HepG2 (cell line): ENCODE data around the gene SFXN1. TPM values are rescaled to one million over a fixed set of nuclear protein-coding genes. Genes with fewer than 3 reads are reported as not detected.

ENCODE experiments used
- ATAC-seq: fragments of 200-7000 bp; cut with Tn5 transposase; 3 replicates; pipeline ENCODE4 v1.9.1; 2020; ENCODE audit warnings: mild to moderate bottlenecking, moderate library complexity
- BruUV-seq: library from RNA; stranded (reverse); fragments of 400-500 nt; replicated peaks from 2 replicates; lab custom pipeline; 2021; lab: Mats Ljungman, UMichigan
- CTCF ChIA-PET: fragments of 300-600 bp; formaldehyde crosslinking; extraction: SDS; loops from one replicate; lab custom pipeline; 2021; ENCODE audit warnings: low total read pairs, inconsistent platforms, low intra/inter-chr PET ratio; lab: Yijun Ruan, JAX
- POLR2A ChIA-PET: fragments of 350-600 bp; sonication (Branson Sonifier 250); formaldehyde crosslinking; loops from one replicate; lab custom pipeline; 2020; ENCODE audit warnings: antibody characterized with exemption, inconsistent platforms; lab: Yijun Ruan, JAX
- DNase-seq: peaks from one replicate; pipeline ENCODE4 v3.0.0-alpha.2; 2015; ENCODE audit warnings: low spot score
- FAIRE-seq: peaks from 3 replicates; lab custom pipeline; 2011; peaks lifted over from hg19 to GRCh38; lab: Jason Lieb, UNC
- H2AFZ ChIP-seq: one replicate; pipeline ENCODE4 v1.6.1; 2011; ENCODE audit warnings: low read length, inconsistent platforms
- H3K27ac ChIP-seq: fragments of 300-600 bp; 3 replicates; pipeline ENCODE4 v1.8.0; 2011; ENCODE audit warnings: mixed run types, mild to moderate bottlenecking, mixed read lengths, low read length, inconsistent platforms; ENCODE audit not compliant: insufficient read depth; ENCODE audit errors: extremely low read length
- H3K27me3 ChIP-seq, 2 experiments: fragments of 200-600 bp in 1 of 2; 2 replicates in 1 of 2; 3 replicates in 1 of 2; pipeline versions ENCODE4 v1.6.0 to v1.8.0; 2011; ENCODE audit warnings: low read length in 2 of 2, mild to moderate bottlenecking in 2 of 2, moderate library complexity in 2 of 2, inconsistent platforms in 1 of 2; ENCODE audit not compliant: insufficient read depth in 2 of 2, control insufficient read depth in 1 of 2
- H3K36me3 ChIP-seq, 2 experiments: fragments of 200-600 bp in 1 of 2; replicated peaks in 1 of 2; 2 replicates in 1 of 2; 3 replicates in 1 of 2; pipeline versions ENCODE4 v1.5.1 to v1.8.0; 2011; ENCODE audit warnings: low read length in 2 of 2, inconsistent platforms in 1 of 2; ENCODE audit not compliant: insufficient read depth in 2 of 2, control insufficient read depth in 1 of 2
- H3K4me1 ChIP-seq: 2 replicates; pipeline ENCODE4 v1.5.1; 2012; ENCODE audit warnings: low read length, inconsistent platforms; ENCODE audit not compliant: insufficient read depth
- H3K4me2 ChIP-seq: 2 replicates; pipeline ENCODE4 v1.6.0; 2011; ENCODE audit warnings: low read depth, low read length, inconsistent platforms
- H3K4me3 ChIP-seq, 3 experiments: fragments of 200-600 bp in 1 of 3; sonication (generic), shearing (Covaris generic) in 1 of 3; replicated peaks in 1 of 3; 2 replicates each; pipeline ENCODE4 v1.5.1; 2011 to 2016; ENCODE audit warnings: low read length in 3 of 3, inconsistent platforms in 2 of 3, low read depth in 2 of 3, mild to moderate bottlenecking in 2 of 3, control low read depth in 1 of 3, mixed read lengths in 1 of 3; ENCODE audit not compliant: insufficient read depth in 1 of 3
- H3K79me2 ChIP-seq: one replicate; pipeline ENCODE4 v1.6.1; 2011; ENCODE audit warnings: low read length, inconsistent platforms; ENCODE audit not compliant: insufficient read depth
- H3K9ac ChIP-seq: 2 replicates; pipeline ENCODE4 v1.6.0; 2011; ENCODE audit warnings: mild to moderate bottlenecking, low read depth, low read length, inconsistent platforms; ENCODE audit not compliant: insufficient read depth
- H3K9me3 ChIP-seq: 2 replicates; pipeline ENCODE4 v1.5.1; 2012; ENCODE audit warnings: mild to moderate bottlenecking, low read length
- H4K20me1 ChIP-seq: 2 replicates; pipeline ENCODE4 v1.6.0; 2011; ENCODE audit warnings: inconsistent platforms, mild to moderate bottlenecking, low read length, moderate library complexity; ENCODE audit not compliant: insufficient read depth
- LCORL ChIP-seq, 2 experiments: fragments of 450-650 bp in 1 of 2; sonication (generic) in 1 of 2; formaldehyde crosslinking in 1 of 2; IDR thresholded peaks; 2 replicates each; pipeline versions ENCODE4 v1.5.0 to v1.6.1; 2017 to 2020; ENCODE audit warnings: antibody characterized with exemption in 1 of 2, missing genetic modification reagents in 1 of 2
- NFKB2 ChIP-seq: sonication (generic); formaldehyde crosslinking; IDR thresholded peaks from 2 replicates; pipeline ENCODE4 v1.4.0; 2020; ENCODE audit warnings: missing genetic modification reagents, borderline replicate concordance
- RBFOX2 ChIP-seq: fragments of 200-400 bp; formaldehyde crosslinking; IDR thresholded peaks from 2 replicates; pipeline ENCODE4 v1.6.1; 2017; ENCODE audit warnings: low read depth, mild to moderate bottlenecking, low read length
- SOX13 ChIP-seq, 3 experiments: fragments of 450-650 bp in 1 of 3; sonication (generic) in 1 of 3; formaldehyde crosslinking in 1 of 3; IDR thresholded peaks in 2 of 3; conservative IDR thresholded peaks in 1 of 3; 2 replicates each; pipeline versions ENCODE4 v1.5.0 to v1.6.1; 2016 to 2020; ENCODE audit warnings: antibody characterized with exemption in 1 of 3, mild to moderate bottlenecking in 1 of 3, missing compliant biosample characterization in 1 of 3, missing genetic modification reagents in 1 of 3, moderate library complexity in 1 of 3
- ZFP91 ChIP-seq: sonication (generic); formaldehyde crosslinking; IDR thresholded peaks from 2 replicates; pipeline ENCODE4 v1.9.0; 2022; ENCODE audit warnings: missing genetic modification reagents, mild to moderate bottlenecking, borderline replicate concordance
- ZNF605 ChIP-seq: sonication (generic); formaldehyde crosslinking; IDR thresholded peaks from 2 replicates; pipeline ENCODE4 v1.8.0; 2022; ENCODE audit warnings: mild to moderate bottlenecking, missing genetic modification reagents
- WGBS: methylation state at CpG from one replicate; pipeline ENCODE4 v1.1.6; 2017; ENCODE audit warnings: low lambda C conversion rate; 5-methylcytosine and 5-hydroxymethylcytosine counted together
- in situ Hi-C: cut with HindIII; loops from 2 replicates; pipeline ENCODE4 v1.10.0; 2017; ENCODE audit warnings: low pct_unique_long_range_greater_than_20kb; ENCODE audit not compliant: extremely low pct_ligation_motif_present
- intact Hi-C: fragments of 100-400 bp; cut with micrococcal nuclease; formaldehyde crosslinking; loops from one replicate; pipeline ENCODE4 v1.10.0; 2022; ENCODE audit not compliant: unreplicated experiment
- polyA plus RNA-seq, 8 experiments: library from polyadenylated mRNA; depleted of rRNA in 3 of 8; stranded (reverse) in 7 of 8; unstranded in 1 of 8; fragments of >200 nt; fragmentation: Illumina TruSeq in 4 of 8; extraction: Trizol in 4 of 8; gene quantifications; 2 replicates each; pipeline versions ENCODE4 v1.2.1 to v1.2.3, GENCODE V29; 2011 to 2016; ENCODE audit warnings: low read depth in 4 of 8, missing spikeins in 1 of 8, mixed read lengths in 1 of 8; ENCODE audit not compliant: insufficient read depth in 1 of 8
- total RNA-seq, 5 experiments: library from RNA; depleted of rRNA; stranded (reverse); fragments of >200 nt; fragmentation: Illumina TruSeq; extraction: Trizol; gene quantifications; 2 replicates each; pipeline ENCODE4 v1.2.3, GENCODE V29; 2016; ENCODE audit warnings: low read depth in 1 of 5

Gene SFXN1
- total and polyA plus RNA-seq, 2 of the 13 experiments (the other 11 are each of a cell fraction or from before 2014, with no cell fraction given) = 122 to 135 TPM

GRCh38 chr5:175479125-175479881 lies 943 bp downstream of the SFXN1 start (continued):
- TF ChIP-seq ZFP91 (CRISPR knock-in tag) = peak; percentile 5; the same call in 1 of the 2 replicates
- TF ChIP-seq LCORL (IDR thresholded peaks at IDR 0.05) = no peak
- peak; percentile 13; the same call in 1 of the 2 replicates for TF ChIP-seq LCORL (CRISPR knock-in tag; IDR thresholded peaks at IDR 0.05)
- no peak for TF ChIP-seq SOX13 (IDR thresholded peaks at IDR 0.05)
- TF ChIP-seq SOX13 (CRISPR knock-in tag; conservative IDR thresholded peaks at IDR 0.05 in 1 of 2, IDR thresholded peaks at IDR 0.05 in 1 of 2) = 0 out of 4 replicates have a peak, but pooled peaks of 1 of the 2 experiments have one; percentile 6
- TF ChIP-seq ZNF605 (CRISPR knock-in tag) = peak; percentile 72; the same call in 1 of the 2 replicates
- TF ChIP-seq, all 625 proteins: peak for 48

- H2AFZ ChIP-seq = no peak overlapping the region
- in situ Hi-C loops (no loop called here), intact Hi-C loops (no loop called here)
- no peaks in the 10 kb centered on the region for H3K9me3 ChIP-seq
- peaks cover 77% of the 10 kb centered on the region for H4K20me1 ChIP-seq
- TF ChIP-seq RBFOX2 = 0 out of 2 replicates have a peak, but pooled peaks have one; percentile 10
- no peak for TF ChIP-seq NFKB2
- ChIA-PET CTCF (no interaction called here), POLR2A (no interaction called here)
- peaks cover 28 to 61% of the 10 kb centered on the region in 2 experiments for H3K36me3 ChIP-seq
- BruUV-seq = no TSS peak
- H3K27ac ChIP-seq = no peak overlapping the region
- H3K4me2 ChIP-seq = no peak overlapping the region
- FAIRE-seq (no peak), DNase-seq (no peak), ATAC-seq (no peak)
- 90% methylated on average over 8 of the region's 8 CpGs for WGBS
- no peaks in the 10 kb centered on the region; a peak in 1 of 5 replicates for H3K27me3 ChIP-seq
- no peak overlapping the region for H3K4me3 ChIP-seq
- peaks cover 93% of the 10 kb centered on the region for H3K79me2 ChIP-seq
- peaks cover 28% of the 10 kb centered on the region for H3K4me1 ChIP-seq
- no peak overlapping the region for H3K9ac ChIP-seq
Observed at GRCh38 chr5:175483337-175483736, 5.0 kb downstream of the SFXN1 start.
